Hindlimb muscle (tissue), 1 donor: ENCODE results near the gene TRAPPC10. TPM values are rescaled to one million over a fixed set of nuclear protein-coding genes. Genes with fewer than 3 reads are reported as not detected.

ENCODE experiments used
- DNase-seq: peaks from one replicate; pipeline ENCODE4 v3.0.0-alpha.2; 2013
- polyA plus RNA-seq: library from polyadenylated mRNA; unstranded; fragments of 120-200 nt; gene quantifications from one replicate; pipeline ENCODE4 v1.2.1, GENCODE V29; 2013; ENCODE audit not compliant: insufficient read length

Gene TRAPPC10
- polyA plus RNA-seq, 1 donor, result 14.6 TPM

- no peak for DNase-seq
Measured at GRCh38 chr21:43981871-43982210, 30.3 kb upstream of the TRAPPC10 start.

GRCh38 chr21:43982489-43983078, 29.5 kb upstream of the TRAPPC10 start:
- DNase-seq, result no peak

- no peak for DNase-seq
Measured at GRCh38 chr21:43983390-43983789, 28.7 kb upstream of the TRAPPC10 start.

GRCh38 chr21:43983860-43984420, 28.2 kb upstream of the TRAPPC10 start:
- no peak for DNase-seq

- no peak for DNase-seq
Measured at GRCh38 chr21:43984905-43985689, 27.0 kb upstream of the TRAPPC10 start.

- no peak for DNase-seq
Measured at GRCh38 chr21:43985690-43986251, 26.3 kb upstream of the TRAPPC10 start.

GRCh38 chr21:43986544-43987451, 25.3 kb upstream of the TRAPPC10 start:
- DNase-seq, result no peak

GRCh38 chr21:43987509-43987908, 24.6 kb upstream of the TRAPPC10 start:
- no peak for DNase-seq

GRCh38 chr21:43988016-43988415, 24.1 kb upstream of the TRAPPC10 start:
- no peak for DNase-seq

- no peak for DNase-seq
Measured at GRCh38 chr21:43988506-43989230, 23.4 kb upstream of the TRAPPC10 start.

GRCh38 chr21:43989401-43989800, 22.7 kb upstream of the TRAPPC10 start:
- DNase-seq, result no peak

GRCh38 chr21:43991447-43991991, 20.6 kb upstream of the TRAPPC10 start:
- DNase-seq, result no peak

- no peak for DNase-seq
Measured at GRCh38 chr21:43992121-43992520, 20.0 kb upstream of the TRAPPC10 start.

GRCh38 chr21:43993420-43993934, 18.6 kb upstream of the TRAPPC10 start:
- DNase-seq, result no peak

- no peak for DNase-seq
Measured at GRCh38 chr21:43994085-43994484, 18.0 kb upstream of the TRAPPC10 start.

- DNase-seq, result no peak
Measured at GRCh38 chr21:43994646-43995045, 17.5 kb upstream of the TRAPPC10 start.

GRCh38 chr21:43995521-43996105, 16.5 kb upstream of the TRAPPC10 start:
- DNase-seq, result no peak

GRCh38 chr21:43997766-43998742, 14.1 kb upstream of the TRAPPC10 start:
- no peak for DNase-seq

- no peak for DNase-seq
Measured at GRCh38 chr21:44000360-44000759, 11.7 kb upstream of the TRAPPC10 start.

GRCh38 chr21:44002511-44002910, 9.6 kb upstream of the TRAPPC10 start:
- no peak for DNase-seq
